Activated T-helper 2 cell treated with anti-CD3 and anti-CD28 coated beads, Interferon-gamma antibody, Interleukin-2, Interleukin-4, amounts not matched to agents 10 μg/mL and 5 μg/mL and 100 μg/mL, durations not matched to agents 14 hours and 24 hours and 36 hours (primary cell): Measurements from ENCODE around the gene DYNLT5. TPM values are rescaled to one million over a fixed set of nuclear protein-coding genes. Genes with fewer than 3 reads are reported as not detected.
A peak's percentile ranks its signal among the peaks of the same experiment; 100 is the strongest.

ENCODE experiments used
- DNase-seq: peaks from one replicate; pipeline ENCODE4 v3.0.0; 2021; ENCODE audit warnings: low spot score
- H3K27ac Mint-ChIP-seq: one replicate; pipeline ENCODE4 v1.8.0; 2021; ENCODE audit warnings: mixed read lengths
- H3K27me3 Mint-ChIP-seq: one replicate; pipeline ENCODE4 v1.8.0; 2021; ENCODE audit warnings: low read depth, mixed read lengths
- H3K36me3 Mint-ChIP-seq: one replicate; pipeline ENCODE4 v1.8.0; 2021; ENCODE audit warnings: low read depth, mixed read lengths
- H3K4me1 Mint-ChIP-seq: one replicate; pipeline ENCODE4 v1.8.0; 2021; ENCODE audit warnings: low read depth, mixed read lengths
- H3K4me3 Mint-ChIP-seq: one replicate; pipeline ENCODE4 v1.8.0; 2021; ENCODE audit warnings: low read depth, mild to moderate bottlenecking, moderate library complexity, mixed read lengths
- H3K9me3 Mint-ChIP-seq: one replicate; pipeline ENCODE4 v1.8.0; 2021; ENCODE audit warnings: mixed read lengths
- intact Hi-C: fragments of 100-400 bp; cut with micrococcal nuclease; formaldehyde crosslinking; loops from one replicate; pipeline ENCODE4 v1.15.1; 2023
- total RNA-seq: library from RNA; stranded (reverse); gene quantifications from 2 replicates; pipeline ENCODE4 v1.2.3, GENCODE V29; 2022

DYNLT5 gene
- total RNA-seq, 1 donor from 2014 or later: not detected

- no peak for DNase-seq
- H3K4me1 Mint-ChIP-seq: peaks cover 4% of the 10 kb centered on the region
- intact Hi-C loops: no loop called here
- H3K4me3 Mint-ChIP-seq: no peak overlapping the region
- no peaks in the 10 kb centered on the region for H3K36me3 Mint-ChIP-seq
- no peak overlapping the region for H3K27ac Mint-ChIP-seq
- no peaks in the 10 kb centered on the region for H3K9me3 Mint-ChIP-seq
- H3K27me3 Mint-ChIP-seq: peaks cover 30% of the 10 kb centered on the region
These were observed 6.0 kb downstream of the DYNLT5 start for GRCh38 chr1:66758241-66758755.

GRCh38 chr1:66760506-66760905 lies 8.2 kb downstream of the DYNLT5 start:
- Mint-ChIP-seq H3K36me3 (no peaks in the 10 kb centered on the region), H3K27me3 (peaks cover 14% of the 10 kb centered on the region), H3K4me3 (no peak overlapping the region), H3K27ac (no peak overlapping the region), H3K9me3 (no peaks in the 10 kb centered on the region), H3K4me1 (peaks cover 4% of the 10 kb centered on the region)
- no peak for DNase-seq
- intact Hi-C loops: loop anchor here (10.0 kb wide), 1 partner anchor 64 kb away; no protein-coding TSS in a partner anchor

- DNase-seq: no peak
- Mint-ChIP-seq H3K36me3 (no peaks in the 10 kb centered on the region), H3K27ac (no peak overlapping the region), H3K9me3 (no peaks in the 10 kb centered on the region), H3K4me3 (no peak overlapping the region), H3K4me1 (peaks cover 4% of the 10 kb centered on the region), H3K27me3 (peaks cover 10% of the 10 kb centered on the region)
- intact Hi-C loops: loop anchor here (10.0 kb wide), 1 partner anchor 64 kb away; no protein-coding TSS in a partner anchor
These were observed 9.0 kb downstream of the DYNLT5 start for GRCh38 chr1:66761221-66761620.

GRCh38 chr1:66764994-66765578 lies 12.8 kb downstream of the DYNLT5 start:
- Mint-ChIP-seq H3K27ac (no peak overlapping the region), H3K4me1 (peaks cover 18% of the 10 kb centered on the region), H3K9me3 (no peaks in the 10 kb centered on the region), H3K27me3 (no peaks in the 10 kb centered on the region), H3K4me3 (no peak overlapping the region), H3K36me3 (no peaks in the 10 kb centered on the region)
- DNase-seq: no peak
- intact Hi-C loops: loop anchor here (1.0 to 10.0 kb wide), 6 partner anchors 60 to 736 kb away; partner anchors contain the start of genes DNAI4 and MIER1

DNA sequence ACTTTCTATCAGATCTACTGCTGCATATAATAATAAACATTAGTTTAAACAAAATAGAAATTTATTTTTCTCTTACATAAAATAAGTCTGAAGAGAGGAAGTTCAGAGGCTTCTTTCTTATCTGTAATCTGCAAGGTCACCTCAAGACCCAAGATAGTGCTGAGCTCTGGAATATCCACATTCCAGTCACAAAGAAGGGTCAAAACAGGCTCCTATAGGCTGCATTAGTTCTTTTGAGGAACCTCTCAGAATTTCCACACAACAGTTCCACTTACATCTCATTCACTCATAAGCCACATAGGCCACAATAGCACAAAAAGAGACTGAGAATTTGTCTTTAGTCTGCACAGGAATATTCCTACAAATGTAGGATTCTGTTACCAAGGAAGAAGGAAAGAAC lies 15.4 kb downstream of the DYNLT5 start:
- Mint-ChIP-seq H3K4me1 (peaks cover 28% of the 10 kb centered on the region), H3K27me3 (no peaks in the 10 kb centered on the region), H3K27ac (no peak overlapping the region), H3K4me3 (no peak overlapping the region), H3K9me3 (no peaks in the 10 kb centered on the region), H3K36me3 (no peaks in the 10 kb centered on the region)
- no peak for DNase-seq
- intact Hi-C loops: loop anchor here (10.0 kb wide), 1 partner anchor 57 kb away; no protein-coding TSS in a partner anchor

- DNase-seq: no peak
- peak overlapping the region; percentile 42 for H3K4me3 Mint-ChIP-seq
- intact Hi-C loops: loop anchor here (10.0 kb wide), 1 partner anchor 56 kb away; no protein-coding TSS in a partner anchor
- no peak overlapping the region for H3K27ac Mint-ChIP-seq
- H3K4me1 Mint-ChIP-seq: peaks cover 28% of the 10 kb centered on the region
- no peaks in the 10 kb centered on the region for H3K36me3 Mint-ChIP-seq
- H3K9me3 Mint-ChIP-seq: no peaks in the 10 kb centered on the region
- no peaks in the 10 kb centered on the region for H3K27me3 Mint-ChIP-seq
These were observed 16.7 kb downstream of the DYNLT5 start for GRCh38 chr1:66768965-66769364.

DNA sequence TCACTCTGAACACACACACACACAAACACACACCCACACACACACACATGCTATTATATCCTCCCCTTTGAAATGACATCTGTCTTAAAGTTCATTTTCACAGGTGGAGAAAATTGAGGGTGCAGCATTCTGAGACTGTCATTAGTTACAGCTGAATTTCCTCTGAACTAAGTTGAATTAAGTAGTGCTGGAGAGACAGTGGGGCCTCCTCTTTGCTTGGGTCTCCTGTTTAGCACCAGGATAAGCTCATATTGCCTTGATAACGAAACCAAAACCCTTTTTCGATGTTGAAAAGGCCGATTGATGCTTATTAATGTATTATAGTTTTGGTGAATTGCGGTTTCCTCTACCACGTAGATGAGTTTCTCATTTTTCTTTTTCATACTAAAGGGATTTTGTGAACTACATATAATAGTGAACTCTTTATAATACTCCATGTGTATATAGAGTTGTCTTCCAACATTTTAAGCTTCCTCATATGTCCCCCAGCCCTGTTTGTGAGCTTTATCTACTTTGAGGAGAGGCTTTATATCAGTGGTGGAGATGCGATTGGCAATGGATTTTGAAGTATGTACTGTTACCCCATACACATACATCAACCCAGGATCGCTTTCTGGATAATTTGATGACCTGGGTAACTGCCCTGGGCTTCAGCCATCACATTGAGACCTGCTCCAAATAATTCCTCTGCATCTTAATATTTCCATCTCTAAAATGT lies 17.4 kb downstream of the DYNLT5 start:
- intact Hi-C loops: loop anchor here (2.0 to 10.0 kb wide), 3 partner anchors 19 to 211 kb away; no protein-coding TSS in a partner anchor
- Mint-ChIP-seq H3K9me3 (no peaks in the 10 kb centered on the region), H3K27ac (peak overlapping the region; percentile 10), H3K27me3 (no peaks in the 10 kb centered on the region), H3K4me1 (peaks cover 28% of the 10 kb centered on the region), H3K4me3 (peak overlapping the region; percentile 42), H3K36me3 (no peaks in the 10 kb centered on the region)
- DNase-seq: no peak

DNA sequence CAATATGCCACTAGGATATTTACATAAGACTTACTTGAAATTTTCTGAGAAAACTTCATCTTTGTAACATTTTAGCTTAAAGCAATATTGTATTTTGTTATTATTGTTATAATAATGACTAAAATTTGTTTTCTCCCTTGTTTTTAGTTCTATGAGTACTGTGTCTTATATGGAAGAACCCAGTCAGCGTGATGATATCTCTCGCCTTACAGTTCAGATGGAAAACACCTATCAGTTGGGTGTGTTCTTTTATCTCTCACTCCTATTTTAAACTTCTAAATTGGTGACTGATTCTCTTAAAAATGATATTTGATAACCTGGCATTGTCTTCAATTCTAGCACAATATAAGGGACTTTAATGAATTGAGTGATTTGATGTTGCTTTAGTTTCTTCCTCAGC lies 18.0 kb downstream of the DYNLT5 start:
- no peaks in the 10 kb centered on the region for H3K9me3 Mint-ChIP-seq

DNA sequence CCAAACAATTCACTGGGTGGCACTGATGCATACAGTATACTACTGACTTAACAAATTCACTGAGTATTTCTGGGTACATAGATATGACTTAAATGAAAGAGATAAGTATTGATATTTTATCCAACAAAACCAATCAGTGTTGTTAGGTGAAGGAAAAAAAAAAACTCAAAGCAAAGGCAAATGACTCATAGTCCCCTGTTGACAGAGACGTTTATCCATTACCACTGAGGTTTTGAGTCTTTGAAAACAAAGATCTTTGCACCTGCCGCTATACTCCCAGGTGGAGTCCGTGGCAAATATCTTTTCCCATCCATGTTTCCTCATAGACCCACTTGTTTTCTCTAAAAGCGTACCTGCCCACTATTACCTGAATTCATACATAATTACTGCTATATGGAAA lies 18.4 kb downstream of the DYNLT5 start:
- Mint-ChIP-seq H3K4me3 (peak overlapping the region; percentile 19), H3K36me3 (no peaks in the 10 kb centered on the region), H3K27ac (peak overlapping the region; percentile 10), H3K9me3 (no peaks in the 10 kb centered on the region), H3K27me3 (peaks cover 4% of the 10 kb centered on the region), H3K4me1 (peaks cover 28% of the 10 kb centered on the region)
- no peak for DNase-seq
- intact Hi-C loops: loop anchor here (2.0 kb wide), 2 partner anchors 18 to 210 kb away; no protein-coding TSS in a partner anchor

More for the DNA sequence above, 18.0 kb downstream of the DYNLT5 start:
- Mint-ChIP-seq H3K4me1 (peaks cover 28% of the 10 kb centered on the region), H3K27ac (peak overlapping the region; percentile 10), H3K27me3 (no peaks in the 10 kb centered on the region), H3K36me3 (no peaks in the 10 kb centered on the region), H3K4me3 (peak overlapping the region; percentile 19)
- intact Hi-C loops: loop anchor here (2.0 kb wide), 2 partner anchors 19 to 211 kb away; no protein-coding TSS in a partner anchor
- no peak for DNase-seq

DNA sequence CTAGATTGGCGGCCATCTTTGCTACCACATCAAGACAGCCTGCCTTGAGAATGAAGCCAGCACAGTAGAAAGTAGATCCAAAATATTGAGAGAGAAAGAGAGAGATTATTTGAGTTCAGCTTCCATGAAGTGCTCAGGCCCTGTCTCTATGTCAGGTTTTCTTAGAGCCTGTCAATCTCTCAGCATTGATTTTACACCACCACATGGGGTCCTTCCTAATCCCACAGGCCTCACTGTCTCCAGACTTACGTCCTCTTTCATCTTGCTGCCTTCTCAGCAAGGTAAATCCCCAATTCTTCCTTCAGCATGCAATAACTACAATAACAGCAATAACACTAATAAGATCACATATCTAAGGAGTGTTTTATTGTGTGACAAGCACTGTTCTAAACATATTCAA lies 21.0 kb downstream of the DYNLT5 start:
- intact Hi-C loops: no loop called here
- Mint-ChIP-seq H3K27me3 (peaks cover 8% of the 10 kb centered on the region), H3K9me3 (no peaks in the 10 kb centered on the region), H3K4me1 (peaks cover 26% of the 10 kb centered on the region), H3K27ac (no peak overlapping the region), H3K4me3 (no peak overlapping the region), H3K36me3 (no peaks in the 10 kb centered on the region)
- DNase-seq: no peak

DNA sequence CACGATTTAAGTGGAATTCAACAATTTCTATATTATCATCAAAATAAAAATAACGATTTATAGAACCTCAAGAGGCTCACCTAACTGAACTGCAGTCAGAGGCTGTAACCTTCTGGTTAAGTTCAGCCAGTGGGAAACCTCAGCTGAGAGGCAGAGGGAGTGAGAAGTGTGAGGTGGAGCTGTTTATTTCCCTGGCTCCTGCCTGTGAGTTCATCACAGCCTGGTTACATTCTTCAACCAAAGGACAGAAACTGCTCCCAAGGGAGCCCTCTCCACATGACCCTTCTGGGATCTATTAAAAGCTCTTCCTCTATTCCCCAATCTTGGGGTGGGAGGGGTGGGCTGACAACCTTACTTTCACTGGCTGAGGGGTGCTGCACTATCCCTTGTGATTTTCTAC lies 22.2 kb downstream of the DYNLT5 start:
- H3K36me3 Mint-ChIP-seq: no peaks in the 10 kb centered on the region
- no peak overlapping the region for H3K4me3 Mint-ChIP-seq
- no peak for DNase-seq
- H3K9me3 Mint-ChIP-seq: no peaks in the 10 kb centered on the region
- intact Hi-C loops: no loop called here
- no peak overlapping the region for H3K27ac Mint-ChIP-seq
- peaks cover 14% of the 10 kb centered on the region for H3K4me1 Mint-ChIP-seq
- H3K27me3 Mint-ChIP-seq: peaks cover 13% of the 10 kb centered on the region

DNA sequence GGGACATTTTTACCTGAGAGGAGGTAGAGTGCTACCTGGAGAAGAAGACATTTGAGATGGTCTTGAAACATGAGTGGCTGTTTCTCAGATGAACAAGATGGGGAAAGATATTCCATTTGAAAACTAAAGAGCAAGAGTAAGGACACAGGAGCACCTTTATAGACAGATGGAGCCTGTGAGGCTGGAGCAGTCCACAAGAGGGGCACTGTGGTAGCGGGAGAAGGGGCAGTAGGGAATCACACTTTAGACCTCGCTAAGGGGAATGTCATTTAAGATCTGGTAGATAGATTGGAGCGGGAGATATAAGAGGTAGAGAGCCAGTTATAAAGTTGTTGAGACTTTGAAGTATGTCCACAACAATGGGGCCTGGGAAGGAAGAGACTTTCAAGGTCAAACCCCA lies 23.4 kb downstream of the DYNLT5 start:
- H3K36me3 Mint-ChIP-seq: no peaks in the 10 kb centered on the region
- H3K4me1 Mint-ChIP-seq: peaks cover 6% of the 10 kb centered on the region
- no peak overlapping the region for H3K27ac Mint-ChIP-seq
- H3K27me3 Mint-ChIP-seq: peaks cover 14% of the 10 kb centered on the region
- H3K4me3 Mint-ChIP-seq: no peak overlapping the region
- H3K9me3 Mint-ChIP-seq: no peaks in the 10 kb centered on the region
- intact Hi-C loops: no loop called here
- no peak for DNase-seq

DNA sequence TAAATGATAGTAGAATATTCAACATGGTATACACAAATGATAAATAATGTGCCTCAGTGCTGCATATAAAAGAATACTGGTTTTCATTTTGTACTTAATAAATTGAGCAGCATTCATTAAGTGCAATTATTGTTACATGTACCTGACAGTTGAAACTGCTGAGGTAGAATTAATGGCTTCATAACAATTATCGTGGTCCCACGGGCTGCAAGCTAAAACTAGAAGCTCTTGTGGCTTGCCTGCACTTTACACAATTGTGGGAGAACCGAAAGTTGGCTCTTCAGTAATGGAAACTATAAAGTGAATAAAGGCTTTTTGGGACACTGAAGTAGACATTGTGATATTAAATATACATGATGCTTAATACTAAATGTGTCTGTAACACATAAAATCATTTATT lies 25.6 kb downstream of the DYNLT5 start:
- intact Hi-C loops: no loop called here
- Mint-ChIP-seq H3K27ac (no peak overlapping the region), H3K4me3 (no peak overlapping the region), H3K4me1 (no peaks in the 10 kb centered on the region), H3K27me3 (peaks cover 14% of the 10 kb centered on the region), H3K9me3 (no peaks in the 10 kb centered on the region), H3K36me3 (no peaks in the 10 kb centered on the region)
- DNase-seq: no peak
